ENCODE measurements around the gene C17orf58.
"Not testable (repeated sequence)": the region's sequence is repeated elsewhere in the genome, so short reads cannot be mapped to it uniquely, and the experiment has no call there.

C17orf58 gene

DNA sequence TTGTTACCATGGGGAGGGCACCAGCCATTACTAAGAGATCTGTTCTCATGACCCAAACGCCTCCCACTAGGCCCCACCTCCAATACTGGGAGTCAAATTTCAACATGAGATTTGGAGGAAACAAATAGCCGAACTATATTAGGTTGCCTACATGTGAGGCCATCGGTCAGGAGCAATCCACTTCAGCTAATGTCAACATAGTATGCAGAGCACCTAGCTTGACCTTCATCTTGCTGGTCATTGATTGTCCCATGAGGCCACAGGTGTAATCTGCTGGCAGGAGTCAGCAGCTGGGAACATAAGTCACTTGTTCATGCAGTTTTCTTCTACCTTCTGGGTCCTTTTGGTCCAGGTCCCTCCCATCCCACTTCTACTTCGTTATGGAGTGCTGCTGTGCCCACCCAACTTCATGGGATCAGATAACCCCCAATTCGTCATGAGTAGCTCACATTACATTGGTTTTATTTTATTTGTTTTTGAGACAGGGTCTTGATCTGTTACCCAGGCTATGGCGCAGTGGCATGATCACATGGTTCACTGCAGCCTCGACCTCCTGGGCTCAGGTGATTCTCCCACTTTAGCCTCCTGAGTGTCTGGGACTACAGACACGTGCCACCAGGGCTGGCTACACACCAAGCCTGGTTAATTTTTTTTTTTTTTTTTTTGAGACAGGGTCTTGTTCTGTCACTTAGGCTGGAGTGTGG is 33.4 kb upstream of the C17orf58 start:
- no peak for DNase-seq (ENCODE audit: low read depth)
- no peak overlapping the region for H3K4me3 ChIP-seq (ENCODE audit: low read depth, low read length)
- TF ChIP-seq, protein P1, sequence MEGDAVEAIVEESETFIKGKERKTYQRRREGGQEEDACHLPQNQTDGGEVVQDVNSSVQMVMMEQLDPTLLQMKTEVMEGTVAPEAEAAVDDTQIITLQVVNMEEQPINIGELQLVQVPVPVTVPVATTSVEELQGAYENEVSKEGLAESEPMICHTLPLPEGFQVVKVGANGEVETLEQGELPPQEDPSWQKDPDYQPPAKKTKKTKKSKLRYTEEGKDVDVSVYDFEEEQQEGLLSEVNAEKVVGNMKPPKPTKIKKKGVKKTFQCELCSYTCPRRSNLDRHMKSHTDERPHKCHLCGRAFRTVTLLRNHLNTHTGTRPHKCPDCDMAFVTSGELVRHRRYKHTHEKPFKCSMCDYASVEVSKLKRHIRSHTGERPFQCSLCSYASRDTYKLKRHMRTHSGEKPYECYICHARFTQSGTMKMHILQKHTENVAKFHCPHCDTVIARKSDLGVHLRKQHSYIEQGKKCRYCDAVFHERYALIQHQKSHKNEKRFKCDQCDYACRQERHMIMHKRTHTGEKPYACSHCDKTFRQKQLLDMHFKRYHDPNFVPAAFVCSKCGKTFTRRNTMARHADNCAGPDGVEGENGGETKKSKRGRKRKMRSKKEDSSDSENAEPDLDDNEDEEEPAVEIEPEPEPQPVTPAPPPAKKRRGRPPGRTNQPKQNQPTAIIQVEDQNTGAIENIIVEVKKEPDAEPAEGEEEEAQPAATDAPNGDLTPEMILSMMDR (conservative IDR thresholded peaks at IDR 0.05; ENCODE audit: low read depth, low read length): no peak

DNA sequence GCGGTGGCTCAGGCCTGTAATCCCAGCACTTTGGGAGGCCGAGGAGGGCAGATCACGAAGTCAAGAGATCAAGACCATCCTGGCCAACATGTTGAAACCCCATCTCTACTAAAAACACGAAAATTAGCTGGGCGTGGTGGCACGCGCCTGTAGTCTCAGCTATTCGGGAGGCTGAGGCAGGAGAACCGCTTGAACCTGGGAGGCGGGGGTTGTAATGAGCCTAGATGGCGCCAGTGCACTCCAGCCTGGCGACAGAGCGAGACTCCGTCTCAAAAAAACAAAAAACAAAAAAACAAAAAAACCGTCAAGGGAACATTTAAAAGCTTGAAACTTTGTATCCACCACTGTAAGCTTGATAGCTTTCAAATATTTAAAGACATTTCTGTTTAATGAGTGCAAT is 26.3 kb upstream of the C17orf58 start:
- not testable (repeated sequence) for H3K4me3 ChIP-seq (ENCODE audit: low read depth, low read length); DNase-seq (ENCODE audit: low read depth)

DNA sequence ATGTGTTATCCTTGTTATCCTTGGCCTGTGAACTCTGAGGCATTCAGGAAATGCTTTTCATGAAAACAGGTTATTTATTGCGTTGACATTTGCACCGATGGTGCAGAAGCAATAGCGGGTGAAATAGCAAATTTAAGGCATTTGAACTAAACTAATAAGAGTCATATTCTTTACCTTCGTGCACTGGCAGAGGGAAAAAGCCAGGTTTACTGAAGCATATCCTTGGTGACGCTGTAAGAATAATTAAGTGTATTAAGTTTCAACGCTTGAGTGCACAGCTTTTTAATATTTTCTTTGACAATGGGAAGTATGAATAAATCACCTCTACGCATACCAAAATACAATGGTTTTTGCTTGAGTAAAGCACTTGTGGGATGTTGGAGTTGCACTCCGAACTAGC is 25.7 kb upstream of the C17orf58 start:
- TF ChIP-seq, protein P1 (conservative IDR thresholded peaks at IDR 0.05; ENCODE audit: low read depth, low read length): no peak
- DNase-seq (ENCODE audit: low read depth): no peak
- no peak overlapping the region for H3K4me3 ChIP-seq (ENCODE audit: low read depth, low read length)

DNA sequence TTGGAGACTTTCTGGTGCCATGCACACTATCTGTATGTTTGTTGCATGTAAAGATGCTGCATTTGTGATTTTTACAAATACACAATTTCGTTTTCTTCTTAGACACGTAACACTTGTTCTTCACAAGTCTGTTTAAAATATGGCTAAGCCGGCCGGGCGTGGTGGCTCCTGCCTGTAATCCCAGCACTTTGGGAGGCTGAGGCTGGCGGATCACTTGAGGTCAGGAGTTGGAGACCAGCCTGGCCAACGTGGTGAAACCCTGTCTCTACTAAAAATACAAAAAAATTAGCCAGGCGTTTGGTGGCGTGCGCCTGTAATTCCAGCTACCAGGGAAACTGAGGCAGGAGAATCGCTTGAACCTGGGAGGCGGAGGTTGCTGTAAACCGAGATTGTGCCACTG is 24.5 kb upstream of the C17orf58 start:
- DNase-seq (ENCODE audit: low read depth); H3K4me3 ChIP-seq (ENCODE audit: low read depth, low read length): not testable (repeated sequence)

DNA sequence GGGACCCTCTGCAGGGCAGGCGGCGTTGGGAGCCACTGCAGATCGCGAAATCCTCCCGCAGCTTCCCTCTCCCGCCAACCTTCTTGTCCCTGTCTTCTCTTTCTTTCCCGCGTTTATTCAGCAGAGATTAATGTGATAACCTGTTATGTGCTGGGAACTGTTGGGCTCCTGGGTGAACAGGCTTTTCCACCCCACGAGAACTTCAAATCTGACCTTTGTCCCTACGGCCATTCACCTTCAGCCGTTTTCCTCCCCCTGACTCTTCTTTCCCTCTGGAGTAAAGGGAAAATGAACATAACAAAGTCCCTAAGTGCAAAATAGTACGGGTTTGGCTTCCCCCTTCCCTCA is 24.1 kb upstream of the C17orf58 start:
- TF ChIP-seq, protein P1 (conservative IDR thresholded peaks at IDR 0.05; ENCODE audit: low read depth, low read length): no peak
- peak overlapping the region; percentile 73 for H3K4me3 ChIP-seq (ENCODE audit: low read depth, low read length)
- DNase-seq (ENCODE audit: low read depth): no peak

DNA sequence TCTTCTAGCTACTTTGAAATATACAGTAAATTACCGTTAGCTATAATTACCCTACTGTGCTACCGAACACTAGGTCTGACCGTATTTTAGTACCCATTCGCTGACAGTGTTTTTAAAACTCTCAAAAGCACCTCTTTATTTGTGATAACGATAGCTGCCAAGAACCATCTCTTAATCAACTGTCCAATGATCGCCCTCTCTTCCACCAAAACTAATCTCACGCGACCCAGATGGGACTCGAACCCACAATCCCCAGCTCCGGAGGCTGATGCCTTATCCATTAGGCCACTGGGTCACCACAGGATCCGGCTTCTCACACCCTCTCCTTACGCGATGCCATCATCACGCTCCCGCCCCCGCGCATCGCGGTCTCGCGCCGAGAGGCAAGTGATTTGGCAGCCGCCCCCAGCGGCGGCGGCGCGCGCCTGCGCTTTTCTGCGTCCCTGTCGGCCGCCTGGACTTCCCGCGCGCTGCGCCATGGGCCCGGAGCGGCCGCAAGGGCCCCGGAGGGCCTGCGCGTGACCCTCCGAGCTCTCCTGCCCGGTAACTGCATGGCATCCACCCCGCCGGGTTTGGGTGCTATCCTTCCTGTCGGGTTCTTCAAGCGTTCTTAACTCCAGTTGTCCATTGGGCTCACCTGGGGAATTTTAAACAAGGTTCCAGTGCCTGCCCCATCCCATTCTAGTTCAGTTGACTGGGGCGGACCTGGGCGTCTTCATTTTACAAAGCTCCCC is 23.6 kb upstream of the C17orf58 start:
- TF ChIP-seq, protein P1 (conservative IDR thresholded peaks at IDR 0.05; ENCODE audit: low read depth, low read length): no peak
- peak overlapping the region; percentile 73 for H3K4me3 ChIP-seq (ENCODE audit: low read depth, low read length)
- DNase-seq (ENCODE audit: low read depth): peak; percentile 97

DNA sequence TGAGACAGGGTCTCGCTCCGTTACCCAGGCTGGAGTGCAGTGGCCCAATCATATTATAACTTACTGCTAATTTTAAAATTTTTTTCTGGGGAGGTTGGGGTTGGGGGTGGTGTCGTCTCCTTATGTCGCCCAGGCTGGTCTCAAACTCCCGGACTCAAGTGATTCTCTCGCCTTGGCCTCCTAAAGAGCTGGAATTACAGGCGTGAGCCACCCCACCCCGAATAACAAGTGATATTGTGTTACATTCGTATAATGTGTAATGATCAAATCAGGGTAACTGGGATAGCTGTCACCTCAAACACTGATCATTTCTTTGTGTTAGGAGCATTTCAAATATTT is 23.0 kb upstream of the C17orf58 start:
- no peak overlapping the region for H3K4me3 ChIP-seq (ENCODE audit: low read depth, low read length)
- DNase-seq (ENCODE audit: low read depth): no peak
- TF ChIP-seq, protein P1 (conservative IDR thresholded peaks at IDR 0.05; ENCODE audit: low read depth, low read length): no peak

DNA sequence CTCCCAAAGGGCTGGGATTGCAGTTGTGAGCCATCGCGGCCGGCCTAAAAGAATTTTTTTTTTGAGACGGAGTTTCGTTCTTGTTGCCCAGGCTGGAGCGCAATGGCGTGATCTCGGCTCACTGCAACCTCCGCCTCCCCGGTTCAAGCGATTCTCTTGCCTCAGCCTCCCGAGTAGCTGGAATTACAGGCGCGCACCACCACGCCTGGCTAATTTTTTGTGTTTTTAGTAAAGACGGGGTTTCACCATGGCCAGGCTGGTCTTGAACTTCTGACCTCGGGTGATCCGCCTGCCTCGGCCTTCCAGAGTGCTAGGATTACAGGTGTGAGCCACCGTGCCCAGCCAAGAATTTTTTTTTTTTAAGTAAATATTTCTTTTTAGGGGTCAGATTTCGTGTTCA is 22.2 kb upstream of the C17orf58 start:
- DNase-seq (ENCODE audit: low read depth); H3K4me3 ChIP-seq (ENCODE audit: low read depth, low read length): not testable (repeated sequence)

Measured in choroid plexus epithelial cell (primary cell).